Gastroesophageal sphincter (tissue), 3 donors: ENCODE results near the gene GNA14.

Experiments used
- CTCF ChIP-seq, 4 experiments: fragments of 200-600 bp in 2 of 4; fragments of 450-650 bp in 2 of 4; sonication (generic) in 1 of 4; IDR thresholded peaks; one replicate each; pipeline ENCODE4 v1.5.1; 2017 to 2019; ENCODE audit warnings: antibody characterized with exemption in 4 of 4, mild to moderate bottlenecking in 2 of 4, moderate library complexity in 2 of 4
- EP300 ChIP-seq: sonication (generic); formaldehyde crosslinking; IDR thresholded peaks from one replicate; pipeline ENCODE4 v1.6.1; 2017; ENCODE audit warnings: antibody characterized with exemption, mild to moderate bottlenecking
- POLR2A ChIP-seq, 2 donors: fragments of 450-650 bp; IDR thresholded peaks; one replicate each; pipeline ENCODE4 v1.6.1; 2017; ENCODE audit warnings: antibody characterized with exemption in 2 of 2, mild to moderate bottlenecking in 2 of 2, moderate library complexity in 1 of 2
- POLR2AphosphoS5 ChIP-seq: sonication (generic); formaldehyde crosslinking; IDR thresholded peaks from one replicate; pipeline ENCODE4 v1.6.1; 2017; ENCODE audit warnings: antibody characterized with exemption

GRCh38 chr9:77543131-77543822 is 104.8 kb downstream of the GNA14 start:
- TF ChIP-seq CTCF (IDR thresholded peaks at IDR 0.05) (no peak), POLR2A (IDR thresholded peaks at IDR 0.05) (no peak), POLR2AphosphoS5 (no peak), EP300 (no peak)
